HG03139 (cell line): ENCODE data around the gene SORCS2.

Experiments
- ATAC-seq: cut with Tn5 transposase; IDR thresholded peaks from one replicate; pipeline ENCODE4 v1.9.1; 2021; ENCODE audit not compliant: unreplicated experiment

SORCS2 gene

GRCh38 chr4:7733801-7734650 is 541.7 kb downstream of the SORCS2 start:
- no peak for ATAC-seq

- no peak for ATAC-seq
Observed at GRCh38 chr4:7734651-7735260, 542.4 kb downstream of the SORCS2 start.

- no peak for ATAC-seq
Observed at GRCh38 chr4:7735395-7735794, 543.1 kb downstream of the SORCS2 start.

- no peak for ATAC-seq
Observed at GRCh38 chr4:7735961-7736360, 543.6 kb downstream of the SORCS2 start.

- no peak for ATAC-seq
Observed at GRCh38 chr4:7736436-7737267, 544.3 kb downstream of the SORCS2 start.

GRCh38 chr4:7737268-7737645 is 544.9 kb downstream of the SORCS2 start:
- no peak for ATAC-seq

GRCh38 chr4:7737752-7738457 is 545.6 kb downstream of the SORCS2 start:
- ATAC-seq: no peak

- no peak for ATAC-seq
Observed at GRCh38 chr4:7738458-7739076, 546.2 kb downstream of the SORCS2 start.

- no peak for ATAC-seq
Observed at GRCh38 chr4:7739077-7739917, 547.0 kb downstream of the SORCS2 start.

- ATAC-seq: no peak
Observed at GRCh38 chr4:7739918-7740865, 547.9 kb downstream of the SORCS2 start.

- no peak for ATAC-seq
Observed at GRCh38 chr4:7740866-7741525, 548.7 kb downstream of the SORCS2 start.

DNA sequence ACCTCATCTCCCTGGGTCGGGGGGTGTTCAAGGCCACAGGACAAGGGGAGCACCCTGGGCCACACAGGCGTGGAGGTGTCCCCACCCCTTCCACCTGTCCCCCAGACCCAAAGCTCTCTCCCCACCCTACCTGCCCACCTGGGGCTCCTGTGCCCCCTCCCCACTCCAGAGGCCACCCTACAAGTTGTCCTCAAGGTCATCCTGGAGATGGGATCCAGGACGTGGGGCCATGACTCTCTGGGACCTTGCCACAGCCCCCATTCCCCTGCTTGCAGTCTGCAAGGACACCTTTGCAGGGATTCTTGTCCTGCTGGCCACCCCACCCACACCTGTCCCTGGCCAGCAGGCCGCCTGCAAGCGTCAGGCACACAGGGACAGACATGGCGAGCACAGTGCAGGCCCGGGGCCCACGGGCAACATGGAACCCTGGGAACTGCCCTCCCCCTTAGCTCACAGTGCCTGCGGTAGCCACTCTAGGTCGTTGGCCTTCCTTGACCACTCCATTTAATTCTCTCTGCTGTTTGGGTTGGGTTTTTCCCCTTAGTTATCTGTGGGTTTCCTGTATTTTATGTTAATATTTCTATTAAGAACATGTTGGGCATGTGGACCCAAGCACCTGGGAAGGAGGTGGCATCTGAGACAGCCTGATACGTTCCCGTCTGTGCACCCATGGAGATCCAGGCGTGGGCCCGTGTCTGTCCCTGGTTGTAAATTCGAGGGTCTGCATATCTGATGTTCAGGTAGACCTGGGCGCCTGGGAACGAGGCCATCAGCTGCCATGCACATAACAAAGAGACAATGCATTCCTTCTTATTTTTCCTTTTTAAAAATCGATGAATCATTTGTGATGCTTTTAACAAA is 549.8 kb downstream of the SORCS2 start:
- ATAC-seq: no peak

DNA sequence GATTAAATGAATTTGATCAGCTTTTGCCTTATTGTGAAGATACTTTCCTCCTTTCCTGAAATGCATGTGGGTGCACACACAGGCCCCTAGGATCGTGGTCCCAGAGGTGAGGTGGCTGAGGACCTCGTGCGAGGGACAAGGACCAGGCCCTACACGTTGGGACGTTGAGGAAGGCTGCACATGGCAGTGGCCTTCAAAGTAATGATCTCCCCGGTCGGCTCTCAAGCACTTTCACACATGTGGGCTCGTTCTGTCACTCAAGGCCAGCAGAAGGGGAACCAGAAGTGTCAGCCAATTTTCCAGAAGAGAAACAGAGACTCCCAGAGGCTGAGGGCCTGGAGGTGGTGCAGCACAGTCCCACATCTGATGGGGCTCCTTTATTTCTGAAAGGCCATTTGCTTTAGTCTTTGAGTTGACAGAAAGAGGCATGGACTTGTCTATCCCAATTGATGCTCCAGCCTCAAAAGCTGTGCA is 550.5 kb downstream of the SORCS2 start:
- no peak for ATAC-seq

DNA sequence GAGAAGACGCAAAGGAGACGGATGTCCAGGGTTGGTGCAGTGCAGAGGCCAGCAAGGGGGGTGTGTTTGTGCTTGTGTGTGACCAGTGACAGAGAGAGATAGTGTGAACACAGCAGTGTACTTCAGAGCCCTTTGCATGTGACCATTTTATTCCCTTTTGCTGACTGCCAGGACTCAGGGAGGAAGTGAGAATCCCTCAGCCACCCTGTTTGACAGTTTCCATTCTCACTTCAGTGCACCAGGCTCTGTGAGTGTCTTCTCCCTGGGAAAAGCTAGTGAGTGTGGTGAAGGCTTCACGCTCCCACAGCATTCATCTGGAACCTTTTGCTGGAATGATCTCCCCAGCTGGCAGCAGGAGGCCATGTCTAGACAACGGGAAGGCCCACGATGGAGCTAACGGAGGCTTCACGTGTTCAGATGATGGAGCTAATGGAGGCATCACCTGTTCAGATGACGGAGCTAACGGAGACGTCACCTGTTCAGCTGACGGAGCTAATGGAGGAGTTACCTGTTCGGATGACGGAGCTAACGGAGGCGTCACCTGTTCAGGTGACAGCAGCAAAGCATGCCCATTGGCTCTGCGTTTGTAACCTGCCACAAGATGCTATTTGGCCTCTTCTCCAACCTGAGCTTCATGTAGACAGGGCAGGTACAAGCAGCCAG is 551.9 kb downstream of the SORCS2 start:
- no peak for ATAC-seq

DNA sequence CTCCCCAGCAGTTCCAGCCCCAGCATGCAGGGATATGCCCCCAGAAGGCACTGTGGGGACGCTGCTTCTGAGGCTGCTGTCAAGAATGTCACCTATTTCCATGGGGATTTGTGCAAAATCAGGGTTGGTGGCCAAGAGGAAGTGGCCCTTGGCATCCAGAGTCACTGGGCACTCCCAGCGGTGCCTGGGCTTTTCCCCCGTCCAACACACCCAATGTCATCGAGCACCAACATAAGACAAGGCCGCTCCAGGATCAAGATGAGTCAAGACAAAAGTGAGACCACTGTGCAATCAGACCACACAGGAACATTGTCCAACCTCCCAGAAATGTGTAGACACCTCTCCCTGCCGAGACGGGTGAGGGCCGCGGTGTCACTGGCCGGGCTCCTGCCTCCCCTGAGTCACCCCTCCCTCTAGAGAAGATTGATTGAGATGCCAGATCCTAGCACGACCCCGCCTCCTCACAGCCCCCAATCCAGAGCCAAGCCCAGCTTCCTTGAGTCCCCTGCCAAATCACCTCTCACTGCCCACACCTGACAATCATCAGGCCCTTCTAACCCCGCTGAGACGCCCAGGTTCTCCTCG is 553.1 kb downstream of the SORCS2 start:
- no peak for ATAC-seq
